Endothelial cell of umbilical vein (primary cell): ENCODE results near the gene DHX34. TPM values are rescaled to one million over a fixed set of nuclear protein-coding genes. Genes with fewer than 3 reads are reported as not detected.

Experiments
- BruUV-seq: library from RNA; stranded (reverse); fragments of 400-500 nt; replicated peaks from 2 replicates; lab custom pipeline; 2021; lab: Mats Ljungman, UMichigan
- CTCF ChIA-PET: fragments of 300-600, 350-600 bp; sonication (Branson Sonifier 250); formaldehyde crosslinking; loops from one replicate; lab custom pipeline; 2021; ENCODE audit warnings: antibody characterized with exemption, inconsistent platforms; lab: Charles Lee
- POLR2A ChIA-PET: fragments of 300-600, 350-600 bp; sonication (Branson Sonifier 250); formaldehyde crosslinking; loops from one replicate; lab custom pipeline; 2021; ENCODE audit warnings: antibody characterized with exemption, inconsistent platforms; lab: Charles Lee
- DNase-seq: peaks from one replicate; pipeline ENCODE4 v3.0.0-alpha.2; 2011; ENCODE audit warnings: low read depth, low spot score
- FAIRE-seq: peaks from 2 replicates; lab custom pipeline; 2011; peaks lifted over from hg19 to GRCh38; lab: Jason Lieb, UNC
- H2AFZ ChIP-seq: 2 replicates; pipeline ENCODE4 v1.6.0; 2012; ENCODE audit warnings: low read depth, low read length, control low read depth, inconsistent platforms
- H3K27ac ChIP-seq: 2 replicates; pipeline ENCODE4 v1.5.1; 2011; ENCODE audit warnings: low read depth, mild to moderate bottlenecking, control low read depth, low read length, moderate library complexity; ENCODE audit not compliant: insufficient read depth
- H3K27me3 ChIP-seq, 2 experiments: 2 replicates each; pipeline versions ENCODE4 v1.6.0 to v1.6.1; 2011; ENCODE audit warnings: low read length in 2 of 2, mixed read lengths in 1 of 2; ENCODE audit not compliant: control insufficient read depth in 2 of 2, insufficient read depth in 2 of 2
- H3K36me3 ChIP-seq, 2 experiments: 2 replicates in 1 of 2; 3 replicates in 1 of 2; pipeline ENCODE4 v1.5.1; 2011; ENCODE audit warnings: low read length in 2 of 2, mild to moderate bottlenecking in 1 of 2, moderate library complexity in 1 of 2; ENCODE audit not compliant: control insufficient read depth in 2 of 2, insufficient read depth in 2 of 2; ENCODE audit errors: extremely low read depth in 1 of 2
- H3K4me1 ChIP-seq: 3 replicates; pipeline ENCODE4 v1.5.1; 2011; ENCODE audit warnings: mild to moderate bottlenecking, low read length; ENCODE audit not compliant: control insufficient read depth, insufficient read depth; ENCODE audit errors: extremely low read depth
- H3K4me2 ChIP-seq: 2 replicates; pipeline ENCODE4 v1.6.1; 2011; ENCODE audit warnings: low read length, control low read depth, mixed read lengths; ENCODE audit not compliant: insufficient read depth
- H3K4me3 ChIP-seq, 3 experiments: fragments of 200-600 bp in 1 of 3; sonication (generic), shearing (Covaris generic) in 1 of 3; replicated peaks in 1 of 3; 2 replicates each; pipeline ENCODE4 v1.5.1; 2011 to 2016; ENCODE audit warnings: control low read depth in 3 of 3, low read length in 3 of 3, mild to moderate bottlenecking in 2 of 3, inconsistent platforms in 1 of 3, low read depth in 1 of 3, moderate library complexity in 1 of 3; ENCODE audit not compliant: insufficient read depth in 1 of 3
- H3K79me2 ChIP-seq: 2 replicates; pipeline ENCODE4 v1.6.0; 2012; ENCODE audit warnings: low read length, inconsistent platforms; ENCODE audit not compliant: control insufficient read depth, insufficient read depth
- H3K9ac ChIP-seq: replicated peaks from 2 replicates; pipeline ENCODE3; 2011; ENCODE audit warnings: low read length, control low read depth; ENCODE audit not compliant: insufficient read depth; ENCODE audit errors: extremely low read depth
- H3K9me1 ChIP-seq: replicated peaks from 3 replicates; pipeline ENCODE4 v1.6.0; 2011; ENCODE audit warnings: mild to moderate bottlenecking, low read length; ENCODE audit not compliant: control insufficient read depth, insufficient read depth; ENCODE audit errors: extremely low read depth
- H3K9me3 ChIP-seq: replicated peaks from 2 replicates; pipeline ENCODE4 v1.5.1; 2012; ENCODE audit warnings: low read length, inconsistent platforms; ENCODE audit not compliant: control insufficient read depth, insufficient read depth
- H4K20me1 ChIP-seq: replicated peaks from 2 replicates; pipeline ENCODE3; 2011; ENCODE audit warnings: mild to moderate bottlenecking, low read length; ENCODE audit not compliant: control insufficient read depth, insufficient read depth; ENCODE audit errors: extremely low read depth
- GATA2 ChIP-seq: IDR thresholded peaks from 2 replicates; pipeline ENCODE4 v1.7.0; 2011; ENCODE audit warnings: low read depth, mild to moderate bottlenecking, moderate library complexity, mixed read lengths, low read length; ENCODE audit not compliant: insufficient read length, insufficient read depth
- POLR2A ChIP-seq: IDR thresholded peaks from 2 replicates; pipeline ENCODE4 v1.6.1; 2012; ENCODE audit warnings: low read depth, mild to moderate bottlenecking, control low read depth, low read length
- POLR2AphosphoS5 ChIP-seq: IDR thresholded peaks from 2 replicates; pipeline ENCODE4 v1.6.1; 2012; ENCODE audit warnings: low read depth, mild to moderate bottlenecking, control low read depth, low read length, moderate library complexity; ENCODE audit not compliant: insufficient read depth
- dilution Hi-C: fragments of 300-500 bp; cut with MboI; formaldehyde crosslinking; loops from one replicate; pipeline ENCODE4 v1.15.0; 2019; ENCODE audit warnings: low sequenced_read_pairs; ENCODE audit not compliant: extremely low pct_ligation_motif_present
- intact Hi-C: fragments of 100-400 bp; cut with micrococcal nuclease; formaldehyde crosslinking; loops from one replicate; pipeline ENCODE4 v1.10.0; 2022
- polyA plus RNA-seq, 4 experiments: library from polyadenylated mRNA; depleted of rRNA in 3 of 4; stranded (reverse) in 3 of 4; unstranded in 1 of 4; fragments of >200 nt; gene quantifications; 2 replicates each; pipeline versions ENCODE4 v1.2.1 to v1.2.3, GENCODE V29; 2011 to 2012; ENCODE audit warnings: missing spikeins in 1 of 4
- total RNA-seq: library from RNA; stranded (reverse); gene quantifications from 2 replicates; pipeline ENCODE4 v1.2.3, GENCODE V29; 2021
- TF ChIP-seq, protein P1 (sequence below): IDR thresholded peaks from 2 replicates; pipeline ENCODE4 v1.6.1; 2011; ENCODE audit not compliant: insufficient read depth, insufficient read length
- TF ChIP-seq, protein P2 (sequence below), 2 donors: IDR thresholded peaks; 1 replicate in 1 of 2; 2 replicates in 1 of 2; pipeline ENCODE4 v1.5.1; 2011; ENCODE audit warnings: low read length in 2 of 2, mild to moderate bottlenecking in 2 of 2, moderate library complexity in 2 of 2, control low read depth in 1 of 2, inconsistent platforms in 1 of 2, low read depth in 1 of 2; ENCODE audit not compliant: insufficient read depth in 1 of 2; ENCODE audit errors: extremely low read depth in 1 of 2

DHX34 gene
- total and polyA plus RNA-seq, 2 donors (not counting 3 experiments of a cell fraction or from before 2014, with no cell fraction given): 12.8 to 20.7 TPM

- POLR2A ChIA-PET: no interaction called here
Observed at GRCh38 chr19:47391510-47392223, 42.6 kb downstream of the DHX34 start.

More at GRCh38 chr19:47391510-47392223, 42.6 kb downstream of the DHX34 start:
- Histone ChIP-seq H3K4me1 (no peaks in the 10 kb centered on the region), H3K9me1 (no peaks in the 10 kb centered on the region), H3K36me3 (no peaks in the 10 kb centered on the region), H4K20me1 (no peaks in the 10 kb centered on the region), H3K27me3 (no peaks in the 10 kb centered on the region), H3K9me3 (no peaks in the 10 kb centered on the region), H3K27ac (no peak overlapping the region), H3K9ac (no peak overlapping the region), H2AFZ (no peak overlapping the region), H3K79me2 (no peaks in the 10 kb centered on the region), H3K4me2 (no peak overlapping the region), H3K4me3 (no peak overlapping the region)
- dilution Hi-C loops (no loop called here), intact Hi-C loops (loop anchor here (1.0 kb wide), 2 partner anchors 95 to 107 kb away; no protein-coding TSS in a partner anchor)
- BruUV-seq: no TSS peak
- TF ChIP-seq GATA2: no peak
- no peak for TF ChIP-seq POLR2AphosphoS5
- TF ChIP-seq, protein P1, sequence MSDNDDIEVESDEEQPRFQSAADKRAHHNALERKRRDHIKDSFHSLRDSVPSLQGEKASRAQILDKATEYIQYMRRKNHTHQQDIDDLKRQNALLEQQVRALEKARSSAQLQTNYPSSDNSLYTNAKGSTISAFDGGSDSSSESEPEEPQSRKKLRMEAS: no peak
- TF ChIP-seq, protein P2, sequence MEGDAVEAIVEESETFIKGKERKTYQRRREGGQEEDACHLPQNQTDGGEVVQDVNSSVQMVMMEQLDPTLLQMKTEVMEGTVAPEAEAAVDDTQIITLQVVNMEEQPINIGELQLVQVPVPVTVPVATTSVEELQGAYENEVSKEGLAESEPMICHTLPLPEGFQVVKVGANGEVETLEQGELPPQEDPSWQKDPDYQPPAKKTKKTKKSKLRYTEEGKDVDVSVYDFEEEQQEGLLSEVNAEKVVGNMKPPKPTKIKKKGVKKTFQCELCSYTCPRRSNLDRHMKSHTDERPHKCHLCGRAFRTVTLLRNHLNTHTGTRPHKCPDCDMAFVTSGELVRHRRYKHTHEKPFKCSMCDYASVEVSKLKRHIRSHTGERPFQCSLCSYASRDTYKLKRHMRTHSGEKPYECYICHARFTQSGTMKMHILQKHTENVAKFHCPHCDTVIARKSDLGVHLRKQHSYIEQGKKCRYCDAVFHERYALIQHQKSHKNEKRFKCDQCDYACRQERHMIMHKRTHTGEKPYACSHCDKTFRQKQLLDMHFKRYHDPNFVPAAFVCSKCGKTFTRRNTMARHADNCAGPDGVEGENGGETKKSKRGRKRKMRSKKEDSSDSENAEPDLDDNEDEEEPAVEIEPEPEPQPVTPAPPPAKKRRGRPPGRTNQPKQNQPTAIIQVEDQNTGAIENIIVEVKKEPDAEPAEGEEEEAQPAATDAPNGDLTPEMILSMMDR (IDR thresholded peaks at IDR 0.05; ENCODE audit: extremely low read depth in 1 of 2, insufficient read depth in 1 of 2, low read depth in 1 of 2, low read length in 2 of 2): peak; percentile 77 to 90
- no peak for TF ChIP-seq POLR2A
- FAIRE-seq: peak; percentile 89
- CTCF ChIA-PET: interaction anchor here (0.6 to 5.3 kb wide), 41 partner anchors 9 to 379 kb away, joined by 3 to 187 read pairs (median 5); partner anchors contain the start of genes C5AR1, DHX34 and INAFM1
- DNase-seq: peak; percentile 60
